Urothelium cell line (cell line): ENCODE measurements around the gene ATPAF1.

Experiments used
- DNase-seq: peaks from one replicate; pipeline ENCODE4 v3.0.0; 2011; ENCODE audit warnings: low spot score, mixed read lengths
- FAIRE-seq: peaks from 2 replicates; lab custom pipeline; 2011; peaks lifted over from hg19 to GRCh38; lab: Jason Lieb, UNC

Gene ATPAF1

DNA sequence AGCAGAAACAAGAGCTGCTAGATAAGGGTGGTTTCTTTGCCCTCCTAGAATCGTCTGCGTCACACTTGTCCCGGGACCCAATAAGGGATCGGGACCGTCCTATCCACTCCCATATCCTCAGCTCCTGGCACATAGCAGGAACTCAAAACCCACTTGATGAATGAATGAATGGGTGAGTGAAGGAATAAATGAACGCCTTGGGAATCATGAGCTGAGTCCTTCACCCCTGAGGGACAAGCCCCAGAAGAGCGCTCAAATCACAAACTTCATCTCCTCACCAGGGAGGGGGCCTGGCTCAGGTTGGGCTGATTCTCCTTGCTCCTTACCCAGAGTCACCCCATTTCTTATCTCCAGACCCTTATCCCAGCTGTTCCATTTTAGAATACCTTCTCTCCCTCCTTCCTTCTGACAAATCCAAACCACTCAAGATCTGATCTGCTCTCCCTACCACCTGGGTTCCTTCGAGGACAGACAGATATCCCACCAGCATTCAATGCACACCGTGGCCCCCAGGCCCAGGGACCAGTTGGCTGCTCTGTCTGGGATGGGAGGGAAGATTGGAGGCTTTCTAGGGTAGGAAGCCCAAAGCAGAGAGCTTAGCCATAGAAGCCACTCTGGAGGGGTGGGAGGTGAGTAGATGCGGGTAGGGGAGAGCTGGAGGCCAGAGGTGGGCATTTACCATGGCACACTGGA is 50.9 kb downstream of the ATPAF1 start:
- FAIRE-seq: no peak
- DNase-seq: no peak

DNA sequence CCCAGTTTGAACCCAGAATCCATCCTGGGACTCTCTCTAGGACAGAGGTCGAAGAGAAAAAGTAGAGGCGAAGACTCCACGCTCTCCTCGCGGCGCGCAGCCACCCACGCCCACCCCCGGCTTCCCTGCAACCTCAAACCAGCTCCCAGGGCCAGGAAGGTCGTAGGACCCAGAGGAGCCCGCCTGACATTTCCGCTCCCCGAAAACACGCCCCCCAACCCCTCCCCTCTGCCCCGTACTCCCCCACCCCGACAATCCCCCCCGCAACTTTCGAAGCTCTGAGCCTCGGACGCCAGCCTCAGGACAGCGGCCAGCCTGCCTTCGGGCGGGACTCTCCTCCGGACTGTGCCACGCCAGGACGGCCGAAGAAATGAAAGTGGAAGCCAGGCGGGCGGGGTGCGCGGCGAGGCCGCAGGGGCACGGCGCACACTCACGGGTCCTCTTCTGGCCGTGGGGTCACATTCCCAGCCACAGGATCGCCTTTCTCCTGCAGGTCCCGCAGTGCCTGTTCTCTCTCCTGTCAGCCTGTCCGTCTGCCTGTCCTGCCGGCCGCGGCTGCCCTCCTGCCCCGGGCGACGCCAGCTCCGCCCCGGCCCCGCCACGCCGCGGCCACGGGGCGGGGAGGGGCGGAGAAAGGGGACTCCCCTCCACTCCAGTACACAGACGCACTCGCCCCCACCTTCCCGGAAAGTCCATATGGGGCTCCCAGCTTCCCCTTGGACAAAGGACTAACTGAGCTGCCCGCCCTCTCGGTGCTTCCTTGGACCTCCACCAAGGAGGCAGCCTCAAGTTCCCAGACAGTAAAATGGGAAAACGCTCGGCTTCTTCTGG is 51.7 kb downstream of the ATPAF1 start, which contains the start of gene MOB3C:
Gene MOB3C, minus strand, starts transcription at position 535 of the 831 bp plus-strand sequence. CDS start 3,490 bp downstream, outside the sequence.
- FAIRE-seq: no peak
- peak; percentile 86 for DNase-seq

DNA sequence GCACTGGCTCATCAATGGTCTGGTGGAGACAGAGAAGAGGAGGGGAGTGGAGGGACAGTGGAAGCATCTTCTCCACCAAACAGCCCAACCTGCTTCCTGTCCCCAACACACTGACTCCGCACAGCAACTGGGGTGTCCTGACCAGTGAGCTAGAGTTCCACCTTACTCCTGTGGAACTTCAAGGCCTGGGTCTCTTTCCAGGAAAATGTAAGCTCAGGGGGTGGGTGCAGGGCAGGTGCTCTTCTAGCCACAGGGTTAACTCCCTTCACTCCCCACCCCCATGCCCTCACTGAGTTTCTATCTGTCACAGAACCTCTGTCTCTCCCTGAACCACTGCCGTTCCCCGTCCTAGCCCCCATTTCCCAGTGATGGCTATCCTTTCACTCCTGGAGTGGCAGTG is 52.4 kb downstream of the ATPAF1 start:
- FAIRE-seq (no peak), DNase-seq (no peak)

DNA sequence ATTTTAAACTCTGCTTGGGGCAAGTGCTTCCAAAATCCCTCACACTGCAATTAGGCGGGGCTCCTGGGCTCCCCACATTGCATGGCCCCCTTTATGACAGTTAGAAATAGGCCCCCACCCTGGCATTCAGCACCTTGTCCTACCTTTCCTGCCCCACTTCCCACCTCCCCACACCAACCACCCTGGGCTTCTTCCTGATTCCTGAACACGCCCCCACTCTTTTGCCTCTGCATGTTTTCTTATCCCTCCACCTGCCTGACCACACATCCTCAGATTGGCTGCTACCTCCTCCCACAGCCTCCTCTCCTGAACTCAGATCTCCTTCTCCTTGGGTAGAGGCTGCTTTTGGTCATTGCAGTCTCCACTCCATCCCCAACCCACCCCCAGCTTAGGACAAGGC is 53.1 kb downstream of the ATPAF1 start:
- no peak for DNase-seq

DNA sequence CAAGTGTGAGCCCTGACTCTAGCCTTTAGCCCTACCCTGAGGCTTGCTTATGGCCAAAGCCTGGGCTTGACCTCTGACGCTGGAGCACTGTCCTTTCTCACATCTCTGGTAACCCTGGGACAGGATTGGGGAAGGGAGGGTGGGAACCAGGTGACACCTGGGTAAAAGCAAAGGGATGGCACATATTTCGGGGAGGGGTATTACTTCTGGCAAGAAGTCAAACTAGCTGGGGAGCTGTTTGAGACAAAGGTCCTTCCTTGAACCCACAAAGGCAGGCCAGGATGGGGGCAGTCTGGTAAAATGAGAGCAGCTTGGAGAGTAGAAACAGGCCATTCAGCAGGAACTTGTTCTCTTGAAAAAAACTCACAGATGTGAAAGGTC is 53.6 kb downstream of the ATPAF1 start:
- DNase-seq: no peak
- no peak for FAIRE-seq

More for the DNA sequence above, 53.1 kb downstream of the ATPAF1 start:
- no peak for FAIRE-seq

DNA sequence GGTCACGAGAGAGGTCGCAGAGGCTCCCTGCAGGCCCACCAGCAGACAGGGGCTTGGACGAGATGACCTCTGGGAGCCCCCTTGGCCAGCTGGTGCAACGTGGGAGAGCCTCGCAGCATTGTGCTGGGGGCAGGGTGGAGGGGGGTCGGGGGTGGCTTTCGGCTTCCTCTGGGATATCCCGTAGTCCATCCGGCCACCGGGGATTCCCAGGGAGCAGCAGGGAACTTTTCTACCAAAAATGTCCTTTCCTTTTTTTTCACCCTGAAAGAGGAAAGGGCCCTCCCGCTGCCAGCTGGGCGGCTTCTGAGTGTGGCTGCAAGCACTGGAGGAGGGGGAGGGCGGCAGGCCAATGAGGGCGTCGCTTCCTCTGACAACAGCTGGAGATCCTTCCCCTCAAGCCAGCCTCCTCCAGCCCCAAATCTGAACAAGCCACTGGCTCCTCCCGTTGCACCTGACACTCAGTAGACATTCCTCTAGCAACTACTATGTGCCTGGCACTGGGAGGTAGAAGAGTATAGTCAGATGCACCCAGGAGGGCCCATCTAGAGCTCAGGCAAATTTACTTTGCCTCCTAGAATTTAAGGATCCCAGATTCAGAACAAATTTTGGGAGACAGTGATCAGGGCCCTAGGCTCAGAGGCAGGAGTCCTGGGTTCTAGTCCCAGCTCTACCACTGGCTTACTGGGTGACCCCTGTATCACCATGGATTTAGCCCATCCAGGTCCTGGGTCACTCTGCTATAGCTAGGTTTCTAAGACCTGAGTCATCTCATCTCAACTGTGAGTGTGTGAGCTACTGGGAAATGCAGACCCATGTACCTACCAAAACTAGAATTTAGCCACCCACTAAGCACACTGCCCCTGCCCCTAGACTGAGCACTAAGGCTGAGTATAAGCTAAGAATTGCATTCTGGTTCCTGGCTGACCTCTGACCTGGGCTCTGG is 54.2 kb downstream of the ATPAF1 start:
- DNase-seq (no peak), FAIRE-seq (no peak)

DNA sequence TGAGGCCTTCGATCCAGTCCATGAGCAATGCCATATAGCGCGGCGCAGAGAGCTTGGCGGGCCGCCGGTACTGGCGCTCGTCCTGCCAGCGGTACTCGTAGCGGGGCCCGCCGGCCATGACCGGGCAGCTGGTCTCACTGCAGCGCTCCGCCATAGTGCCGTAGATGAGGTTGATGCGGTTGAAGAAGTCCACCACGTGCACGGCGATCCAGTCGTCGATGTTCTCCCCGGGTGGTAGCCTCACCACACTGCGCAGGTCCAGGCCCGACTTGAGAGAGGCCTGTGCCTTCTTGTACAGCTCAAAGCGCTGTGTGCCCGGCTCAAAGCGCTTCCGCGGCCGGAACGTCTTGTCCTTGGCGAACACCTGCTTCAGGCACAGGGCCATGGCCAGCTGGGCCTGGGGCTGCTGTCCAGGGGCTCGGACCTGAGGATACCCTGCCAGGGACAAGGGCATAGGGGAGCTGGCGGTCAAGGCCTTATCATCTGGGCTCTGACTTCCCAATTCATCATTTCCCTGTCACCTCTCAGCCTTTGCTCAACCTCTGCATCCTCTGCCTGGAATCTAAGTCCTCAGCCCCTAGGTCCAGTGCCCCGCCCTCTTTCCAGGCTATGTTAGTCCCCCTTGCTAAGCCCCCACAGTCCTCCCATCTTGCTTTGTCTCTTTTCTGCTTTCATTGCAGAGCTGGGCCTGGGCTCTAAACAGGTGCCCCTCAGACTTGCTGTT is 55.1 kb downstream of the ATPAF1 start:
- DNase-seq (no peak), FAIRE-seq (no peak)

DNA sequence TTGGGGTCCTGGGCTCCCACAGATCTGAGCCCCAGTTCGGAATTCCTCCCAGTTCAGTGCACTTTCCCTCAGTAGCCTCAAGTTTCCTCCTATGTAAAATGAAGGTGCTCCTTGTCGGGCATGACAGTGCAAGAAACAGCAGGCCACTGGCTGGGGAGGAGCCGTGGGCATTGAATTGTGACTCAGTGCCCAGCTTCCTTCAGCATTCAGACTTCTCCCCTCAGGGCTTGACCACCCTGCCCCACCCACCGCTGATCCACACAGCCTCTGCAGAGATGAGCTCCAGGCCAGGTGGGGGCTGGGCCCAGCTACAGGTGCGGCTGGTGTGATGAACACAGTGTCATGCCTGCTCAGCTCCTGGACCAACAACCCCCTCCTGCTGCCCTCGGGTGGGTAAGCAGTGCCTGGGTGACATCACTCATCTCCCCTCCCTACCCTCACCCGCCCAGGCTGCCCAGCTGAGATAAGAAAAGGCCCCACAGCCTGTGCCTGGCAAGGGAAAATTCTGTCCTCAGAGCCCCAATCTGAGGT is 56.4 kb downstream of the ATPAF1 start:
- no peak for FAIRE-seq
- peak; percentile 25 for DNase-seq

DNA sequence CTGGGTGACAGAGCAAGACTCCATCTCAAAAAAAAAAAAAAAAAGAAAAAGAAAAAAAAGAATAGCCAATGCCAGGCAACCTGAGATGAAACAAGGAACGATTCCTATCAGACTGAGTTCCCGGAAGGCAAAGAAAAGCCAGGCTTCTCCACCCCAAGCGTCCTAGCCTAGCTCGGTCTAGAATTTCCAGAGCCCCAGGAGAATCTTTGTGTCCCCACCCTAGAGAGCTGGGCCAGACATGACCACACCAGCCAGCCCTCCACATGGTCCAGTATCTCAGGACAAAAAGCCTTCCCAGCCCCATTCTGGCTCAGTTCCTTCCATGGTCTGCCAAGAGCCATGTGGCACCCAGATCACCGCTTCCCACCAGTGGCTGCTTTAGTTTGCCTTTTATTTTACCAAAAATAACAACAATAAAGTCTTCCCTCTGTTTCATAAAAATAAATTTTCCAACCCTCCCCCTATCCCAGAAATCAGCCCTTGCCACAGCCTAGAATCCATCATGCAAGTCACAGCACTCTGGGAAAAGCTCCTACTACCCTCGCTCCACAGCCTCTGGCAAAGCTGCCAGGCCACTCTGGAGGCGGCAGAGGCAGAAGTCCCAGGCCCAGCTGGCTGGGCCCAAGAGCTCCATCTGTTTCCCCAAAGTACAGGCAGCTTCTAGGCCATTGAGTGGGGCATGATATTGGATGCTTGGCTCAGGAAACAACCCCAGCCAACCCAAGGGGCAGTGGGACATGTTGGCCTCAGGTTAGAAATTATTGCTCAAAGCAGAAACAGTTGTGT is 60.6 kb downstream of the ATPAF1 start:
- FAIRE-seq: no peak
- DNase-seq: no peak

DNA sequence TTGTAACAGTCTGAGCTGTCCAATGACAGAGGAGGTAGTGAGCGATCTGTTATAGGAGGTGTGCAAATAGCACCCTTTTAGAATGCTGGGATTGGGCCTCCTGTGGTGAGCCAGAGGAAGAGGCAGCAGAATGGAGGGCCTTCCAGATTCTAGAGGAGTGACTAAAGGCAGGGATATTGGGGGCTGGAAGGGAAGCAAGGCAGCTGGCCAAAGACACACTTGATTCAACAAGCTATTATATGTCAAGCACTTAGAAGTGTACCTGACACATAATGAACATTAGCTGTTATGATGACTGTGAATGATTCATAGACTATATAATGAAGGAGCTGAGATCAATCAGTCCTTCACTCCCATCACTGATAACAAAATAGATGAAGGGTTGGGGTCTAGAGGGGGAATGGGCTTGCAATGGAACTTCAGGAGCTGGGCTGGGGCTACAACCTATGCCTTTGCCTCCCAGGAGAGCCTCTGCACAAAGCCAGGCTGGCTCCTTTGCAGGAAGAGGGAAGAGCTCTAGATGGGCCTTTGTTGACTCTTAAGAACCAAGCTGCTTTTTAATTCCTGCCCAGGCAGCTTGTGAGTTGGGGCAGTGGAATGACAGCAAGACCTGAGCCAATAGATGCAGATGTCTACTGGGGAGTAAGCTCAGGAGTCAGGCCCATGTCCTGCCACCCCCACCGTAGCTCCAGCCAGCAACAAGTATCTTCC is 61.8 kb downstream of the ATPAF1 start:
- no peak for FAIRE-seq
- no peak for DNase-seq

DNA sequence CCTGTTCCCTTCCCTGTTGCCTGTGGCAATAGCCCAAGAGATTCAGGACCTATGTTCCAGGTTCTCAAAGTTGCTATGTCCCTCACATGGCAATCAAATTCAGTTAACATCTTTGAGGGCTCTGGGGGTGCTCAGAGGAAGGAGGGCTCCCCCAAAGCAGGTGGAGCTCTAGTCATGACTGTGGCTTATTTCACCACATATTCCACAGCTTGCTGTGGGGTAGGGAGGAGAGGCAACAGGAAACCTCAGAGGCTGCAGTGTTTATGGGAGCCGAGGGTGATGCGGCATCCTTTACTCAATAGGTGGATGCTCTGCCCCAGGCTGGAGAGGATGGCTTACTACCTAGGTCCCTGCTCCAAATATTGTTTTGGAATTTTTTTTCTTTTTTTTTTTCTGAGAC is 62.9 kb downstream of the ATPAF1 start:
- FAIRE-seq: no peak
- no peak for DNase-seq

DNA sequence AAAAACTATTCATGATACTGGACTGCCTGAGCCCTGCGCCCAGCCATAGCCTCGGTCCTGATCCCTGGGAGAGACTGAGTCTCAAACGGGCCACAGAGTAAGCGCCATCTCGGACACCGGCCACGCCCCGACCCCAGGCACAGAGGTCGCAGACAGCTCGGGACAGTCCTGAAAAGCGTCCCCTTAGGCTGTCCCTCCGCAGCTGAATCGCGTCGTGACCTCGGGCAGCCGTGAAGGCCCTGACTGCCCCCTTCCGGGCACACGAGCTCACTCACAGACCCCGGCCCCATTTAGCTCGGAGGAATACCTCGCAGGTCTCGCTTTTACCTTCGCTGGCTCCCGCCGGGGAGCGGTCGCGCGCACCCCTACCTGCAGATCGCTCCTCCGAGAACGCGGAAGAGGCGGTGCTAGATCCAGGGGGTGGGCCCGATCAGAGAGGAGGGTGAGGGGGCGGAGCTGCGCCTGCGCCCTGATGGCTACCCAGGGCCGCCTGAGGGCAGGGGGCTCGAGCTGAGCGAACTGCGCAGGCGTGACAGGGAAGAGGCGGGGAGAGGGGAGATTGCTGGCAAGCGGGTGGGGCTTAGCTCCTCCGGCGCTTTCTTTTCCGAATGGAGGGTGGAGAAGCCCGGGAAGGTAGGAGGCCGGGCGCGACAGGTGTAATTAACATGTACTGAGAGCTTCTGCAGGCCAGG is 64.2 kb downstream of the ATPAF1 start, which contains the start of gene MKNK1:
Gene MKNK1, minus strand, starts transcription at position 411 of the 692 bp plus-strand sequence. CDS start 20,941 bp downstream, outside the sequence.
- FAIRE-seq: no peak

DNA sequence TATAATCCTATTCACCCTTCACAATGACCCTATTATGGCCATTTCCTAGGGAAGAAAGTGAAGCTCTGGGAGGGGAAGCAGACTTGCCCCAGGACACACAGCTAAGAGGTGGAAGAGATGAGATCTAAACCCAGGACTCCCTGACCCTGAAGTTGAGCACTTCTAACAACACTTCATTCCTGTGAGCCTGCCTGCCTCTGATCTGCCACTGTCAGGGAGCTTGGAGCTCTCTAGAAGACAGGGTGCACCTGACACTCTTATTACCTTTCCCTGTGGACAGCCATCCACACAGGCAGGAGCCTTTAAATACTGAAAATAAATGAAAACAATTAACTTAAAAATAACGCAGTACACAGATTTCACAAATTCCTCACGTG is 64.7 kb downstream of the ATPAF1 start:
- FAIRE-seq (no peak), DNase-seq (no peak)

More for the DNA sequence above, 64.2 kb downstream of the ATPAF1 start, which contains the start of gene MKNK1:
- DNase-seq: no peak

DNA sequence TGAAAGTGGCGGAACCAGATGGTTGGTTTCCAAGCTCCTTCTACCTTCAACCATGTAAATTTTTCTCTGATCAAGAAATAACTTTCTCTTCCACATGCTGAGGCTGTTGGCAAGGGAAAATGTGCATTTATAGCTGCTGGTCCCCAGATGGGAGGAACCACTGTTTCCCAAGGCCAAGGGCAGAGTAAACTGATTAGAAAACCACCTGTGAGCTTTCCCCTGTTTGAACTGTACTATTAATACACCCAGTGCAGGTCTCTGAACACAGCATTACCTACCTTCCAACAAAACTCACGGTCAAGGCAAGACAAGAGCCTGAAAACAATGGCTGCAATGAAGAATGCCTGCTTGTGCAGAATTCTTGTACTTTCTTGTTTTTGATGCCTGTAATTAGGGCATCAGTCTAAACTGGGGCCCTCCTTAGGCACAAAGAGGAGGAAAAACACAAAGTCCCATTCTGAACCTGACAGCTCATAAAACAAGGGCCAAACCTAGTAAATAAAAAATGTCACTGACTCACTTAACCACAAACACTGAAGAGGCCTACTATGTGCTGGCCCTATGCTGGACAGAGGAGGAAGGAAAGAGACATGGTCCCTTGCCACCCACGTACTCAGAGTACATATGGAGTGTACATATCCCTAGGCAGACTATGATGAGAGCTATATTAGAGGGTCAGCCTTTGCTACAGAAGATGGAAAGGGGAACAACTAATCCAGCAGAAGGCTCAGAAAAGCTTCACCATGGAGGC is 66.7 kb downstream of the ATPAF1 start:
- DNase-seq (no peak), FAIRE-seq (no peak)

DNA sequence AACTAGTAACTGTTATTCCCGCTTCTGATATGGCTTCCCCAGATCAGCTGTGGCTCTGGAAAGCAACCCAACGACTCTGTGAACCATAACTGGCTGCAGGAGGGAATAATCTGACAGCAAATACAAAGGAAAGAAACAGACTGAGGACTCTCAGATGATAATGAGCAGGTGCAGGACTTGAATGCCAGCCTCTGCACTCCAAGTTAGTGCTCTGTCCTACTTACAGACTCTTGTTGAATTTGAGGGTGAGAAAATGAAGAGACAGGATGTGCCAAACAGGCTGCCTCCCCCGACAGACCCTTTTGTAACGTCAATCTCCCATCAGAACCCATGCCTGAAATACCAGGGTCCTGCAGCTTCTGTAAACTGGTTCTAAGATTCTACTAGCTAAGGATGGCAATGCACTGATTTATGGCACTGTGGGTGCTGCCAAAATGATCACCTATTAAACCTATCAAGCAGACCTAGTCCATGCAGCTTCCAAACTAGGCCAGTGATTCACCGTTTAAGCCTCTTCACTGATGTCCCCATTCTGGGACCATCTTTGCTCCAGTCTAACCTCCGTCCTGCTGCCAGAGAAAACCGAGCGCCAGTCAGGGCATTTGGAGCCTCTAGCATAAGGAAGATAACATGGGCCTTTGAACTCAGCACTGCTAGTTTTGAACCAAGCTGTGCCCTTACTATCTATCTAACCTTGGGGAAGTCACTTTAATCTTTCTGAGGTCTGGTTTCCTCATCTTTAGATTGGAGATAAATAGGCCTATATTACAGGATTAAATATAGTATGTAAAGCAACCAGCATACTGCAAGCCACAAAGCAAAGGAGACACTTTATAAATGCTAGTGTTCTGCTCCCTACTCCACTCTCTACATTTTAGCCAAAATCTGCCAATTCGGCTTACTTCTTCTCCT is 68.8 kb downstream of the ATPAF1 start:
- no peak for DNase-seq
- FAIRE-seq: no peak

DNA sequence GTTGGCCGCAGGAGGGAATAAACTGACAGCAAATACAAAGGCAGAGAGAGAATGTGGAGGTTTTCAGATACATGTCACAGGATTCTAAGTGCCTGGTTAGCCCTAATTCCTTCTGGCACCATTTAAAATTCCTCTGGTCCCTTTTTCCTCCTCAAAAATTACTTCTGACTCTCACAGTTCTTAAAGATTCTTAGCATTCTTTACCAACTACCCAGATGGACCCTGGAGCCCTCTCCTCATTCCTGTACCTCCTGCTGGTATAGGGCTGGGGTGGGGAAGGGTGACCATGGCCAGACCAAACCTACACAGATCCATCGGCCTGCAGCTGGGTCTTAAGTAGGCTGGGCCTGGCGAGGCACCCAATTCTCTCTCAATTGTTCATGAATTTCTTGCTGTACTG is 71.3 kb downstream of the ATPAF1 start:
- DNase-seq (no peak), FAIRE-seq (no peak)
